SK-N-SH (cell line): ENCODE data around the gene PRRX2. TPM values are rescaled to one million over a fixed set of nuclear protein-coding genes. Genes with fewer than 3 reads are reported as not detected.
A peak's percentile ranks its signal among the peaks of the same experiment; 100 is the strongest.

Experiments used
- CTCF ChIA-PET: fragments of 300-600, 350-600 bp; formaldehyde crosslinking; extraction: SDS; loops from one replicate; lab custom pipeline; 2021; lab: Yijun Ruan, JAX
- POLR2A ChIA-PET: fragments of 350-600 bp; sonication (Branson Sonifier 250); formaldehyde crosslinking; extraction: SDS; loops from one replicate; lab custom pipeline; 2020; ENCODE audit warnings: antibody characterized with exemption, inconsistent platforms; lab: Yijun Ruan, JAX
- DNase-seq: peaks from one replicate; pipeline ENCODE4 v3.0.0; 2012
- H2AFZ ChIP-seq: fragments of 200-600 bp; sonication (generic); 2 replicates; pipeline ENCODE4 v1.8.1; 2016; ENCODE audit warnings: antibody characterized with exemption, mild to moderate bottlenecking, low read depth
- H3F3A ChIP-seq: fragments of 200-600 bp; sonication (generic); replicated peaks from 2 replicates; pipeline ENCODE3; 2016; ENCODE audit warnings: antibody characterized with exemption, mild to moderate bottlenecking; ENCODE audit not compliant: insufficient read depth
- H3K27ac ChIP-seq, 2 experiments: fragments of 200-500 bp in 1 of 2; fragments of 200-600 bp in 1 of 2; sonication (Bioruptor generic) in 1 of 2; sonication (generic), shearing (Covaris generic) in 1 of 2; 2 replicates each; pipeline versions ENCODE4 v1.5.1 to v1.6.1; 2014 to 2016; ENCODE audit warnings: low read depth in 2 of 2, inconsistent platforms in 1 of 2, low read length in 1 of 2, mild to moderate bottlenecking in 1 of 2, mixed read lengths in 1 of 2
- H3K27me3 ChIP-seq: fragments of 200-600 bp; sonication (generic), shearing (Covaris generic); 2 replicates; pipeline ENCODE4 v1.6.1; 2016; ENCODE audit warnings: mixed run types; ENCODE audit not compliant: insufficient read depth
- H3K36me3 ChIP-seq, 2 experiments: fragments of 200-500 bp in 1 of 2; fragments of 200-600 bp in 1 of 2; sonication (Bioruptor generic) in 1 of 2; sonication (generic) in 1 of 2; replicated peaks in 1 of 2; 2 replicates each; pipeline versions ENCODE3 to v1.5.1; 2014 to 2016; ENCODE audit warnings: low read length in 1 of 2, mild to moderate bottlenecking in 1 of 2; ENCODE audit not compliant: insufficient read depth in 2 of 2, control insufficient read depth in 1 of 2
- H3K4me1 ChIP-seq, 2 experiments: fragments of 200-500 bp in 1 of 2; fragments of 200-600 bp in 1 of 2; sonication (Bioruptor generic) in 1 of 2; sonication (generic), shearing (Covaris generic) in 1 of 2; 2 replicates each; pipeline versions ENCODE4 v1.5.1 to v1.6.1; 2014 to 2016; ENCODE audit warnings: low read depth in 1 of 2, low read length in 1 of 2, mixed run types in 1 of 2; ENCODE audit not compliant: insufficient read depth in 2 of 2, control insufficient read depth in 1 of 2
- H3K4me2 ChIP-seq: fragments of 200-600 bp; sonication (generic), shearing (Covaris generic); 2 replicates; pipeline ENCODE4 v1.6.1; 2017; ENCODE audit warnings: mixed run types
- H3K4me3 ChIP-seq, 2 experiments: fragments of 200-500 bp in 1 of 2; fragments of 200-600 bp in 1 of 2; sonication (Bioruptor generic) in 1 of 2; sonication (generic), shearing (Covaris generic) in 1 of 2; 2 replicates each; pipeline versions ENCODE4 v1.5.1 to v1.8.1; 2014 to 2016; ENCODE audit warnings: low read depth in 2 of 2, inconsistent platforms in 1 of 2, low read length in 1 of 2, mild to moderate bottlenecking in 1 of 2, mixed read lengths in 1 of 2, moderate library complexity in 1 of 2
- H3K79me2 ChIP-seq: fragments of 200-600 bp; sonication (generic); 2 replicates; pipeline ENCODE4 v1.8.1; 2017; ENCODE audit warnings: mild to moderate bottlenecking; ENCODE audit not compliant: insufficient read depth
- H3K9ac ChIP-seq: fragments of 200-600 bp; sonication (generic); 2 replicates; pipeline ENCODE4 v1.6.1; 2017; ENCODE audit warnings: mixed run types
- H3K9me2 ChIP-seq: fragments of 200-600 bp; sonication (generic); 2 replicates; pipeline ENCODE4 v1.6.1; 2017; ENCODE audit warnings: mixed run types
- H3K9me3 ChIP-seq: fragments of 200-600 bp; sonication (generic); 2 replicates; pipeline ENCODE4 v1.6.1; 2017; ENCODE audit warnings: mixed run types, mild to moderate bottlenecking, moderate library complexity
- H4K20me1 ChIP-seq: fragments of 200-600 bp; sonication (generic); 2 replicates; pipeline ENCODE4 v1.6.1; 2017; ENCODE audit warnings: mild to moderate bottlenecking, mixed run types; ENCODE audit not compliant: insufficient read depth
- CHD2 ChIP-seq: fragments of 150-350 bp; IDR thresholded peaks from 2 replicates; pipeline ENCODE4 v1.6.1; 2018; ENCODE audit warnings: low read length; ENCODE audit not compliant: partially characterized antibody
- ELF1 ChIP-seq: IDR thresholded peaks from 2 replicates; pipeline ENCODE4 v1.4.0; 2012
- EP300 ChIP-seq, 2 experiments: IDR thresholded peaks; 2 replicates each; pipeline versions ENCODE4 v1.4.0 to v1.6.1; 2012; ENCODE audit warnings: borderline replicate concordance in 1 of 2, low read depth in 1 of 2, low read length in 1 of 2
- EZH2phosphoT487 ChIP-seq: fragments of 200-600 bp; sonication (generic); IDR thresholded peaks from 2 replicates; pipeline ENCODE4 v1.6.1; 2017; ENCODE audit warnings: low read depth, mixed run types, mild to moderate bottlenecking, antibody characterized with exemption, moderate library complexity, borderline replicate concordance
- FOXJ3 ChIP-seq: sonication (generic); formaldehyde crosslinking; IDR thresholded peaks from 2 replicates; pipeline ENCODE4 v1.5.1; 2020; ENCODE audit warnings: mild to moderate bottlenecking, missing genetic modification reagents
- GABPA ChIP-seq: IDR thresholded peaks from 2 replicates; pipeline ENCODE4 v1.4.0; 2012; ENCODE audit warnings: low read depth, mild to moderate bottlenecking
- MXI1 ChIP-seq: IDR thresholded peaks from 2 replicates; pipeline ENCODE4 v1.6.1; 2012; ENCODE audit warnings: mild to moderate bottlenecking, low read depth, low read length, improper control_type of control experiment
- NFIC ChIP-seq: IDR thresholded peaks from 2 replicates; pipeline ENCODE4 v1.4.0; 2012; ENCODE audit warnings: borderline replicate concordance
- RAD21 ChIP-seq: IDR thresholded peaks from 2 replicates; pipeline ENCODE4 v1.6.1; 2012; ENCODE audit warnings: mild to moderate bottlenecking, low read length
- SMC3 ChIP-seq: IDR thresholded peaks from 2 replicates; pipeline ENCODE4 v1.6.1; 2012; ENCODE audit warnings: low read depth, low read length, improper control_type of control experiment
- YY1 ChIP-seq: IDR thresholded peaks from 2 replicates; pipeline ENCODE4 v1.4.0; 2012; ENCODE audit warnings: low read depth, mild to moderate bottlenecking
- WGBS: methylation state at CpG from one replicate; pipeline ENCODE4 v1.1.6; 2017; ENCODE audit warnings: low lambda C conversion rate; 5-methylcytosine and 5-hydroxymethylcytosine counted together
- polyA plus RNA-seq, 3 experiments: library from polyadenylated mRNA; depleted of rRNA; stranded (reverse); fragments of >200 nt; gene quantifications; 2 replicates each; pipeline ENCODE4 v1.2.3, GENCODE V29; 2012
- TF ChIP-seq, protein P1 (sequence below): IDR thresholded peaks from 2 replicates; pipeline ENCODE4 v1.6.1; 2012; ENCODE audit warnings: mild to moderate bottlenecking, low read depth, low read length, moderate library complexity
- TF ChIP-seq, protein P2 (sequence below): fragments of 150-350 bp; IDR thresholded peaks from 2 replicates; pipeline ENCODE4 v1.6.1; 2017; ENCODE audit warnings: antibody characterized with exemption, low read length, low read depth, borderline replicate concordance
- TF ChIP-seq, protein P3 (sequence below): IDR thresholded peaks from 2 replicates; pipeline ENCODE4 v1.4.0; 2012; ENCODE audit warnings: low read depth, borderline replicate concordance
- TF ChIP-seq, protein P4 (sequence below): IDR thresholded peaks from 2 replicates; pipeline ENCODE4; 2012

PRRX2 gene
- polyA plus RNA-seq, 1 of the 3 experiments (the other 2 are of a cell fraction) = 0.84 TPM

DNA sequence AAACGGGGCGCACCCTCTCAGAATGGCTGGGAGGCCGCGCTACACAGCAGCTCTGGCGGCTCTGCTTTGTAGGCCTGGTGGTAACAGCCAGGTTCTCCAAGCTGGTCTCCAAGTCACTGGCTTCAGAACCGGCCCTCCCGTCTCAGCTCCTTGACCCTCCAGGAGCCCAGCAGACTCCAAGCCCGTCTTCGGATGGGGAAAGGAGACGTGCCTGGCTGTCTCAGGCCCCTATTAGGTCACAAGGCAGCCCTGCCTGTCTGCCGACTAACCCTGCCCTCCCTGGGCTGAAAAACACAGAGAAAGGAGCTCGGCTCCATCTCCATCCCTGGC, 25.7 kb upstream of the PRRX2 start:
- no peak for DNase-seq
- Histone ChIP-seq H3K4me1 (peaks cover 18 to 31% of the 10 kb centered on the region in 2 experiments), H3F3A (peaks cover 19% of the 10 kb centered on the region), H3K4me2 (peak overlapping the region; percentile 98)
- POLR2A ChIA-PET = interaction anchor here (0.5 to 2.4 kb wide), 9 partner anchors 9 to 88 kb away, joined by 3 to 15 read pairs (median 4); partner anchors contain the start of genes C9orf50 and NTMT1
- TF ChIP-seq, protein P1, sequence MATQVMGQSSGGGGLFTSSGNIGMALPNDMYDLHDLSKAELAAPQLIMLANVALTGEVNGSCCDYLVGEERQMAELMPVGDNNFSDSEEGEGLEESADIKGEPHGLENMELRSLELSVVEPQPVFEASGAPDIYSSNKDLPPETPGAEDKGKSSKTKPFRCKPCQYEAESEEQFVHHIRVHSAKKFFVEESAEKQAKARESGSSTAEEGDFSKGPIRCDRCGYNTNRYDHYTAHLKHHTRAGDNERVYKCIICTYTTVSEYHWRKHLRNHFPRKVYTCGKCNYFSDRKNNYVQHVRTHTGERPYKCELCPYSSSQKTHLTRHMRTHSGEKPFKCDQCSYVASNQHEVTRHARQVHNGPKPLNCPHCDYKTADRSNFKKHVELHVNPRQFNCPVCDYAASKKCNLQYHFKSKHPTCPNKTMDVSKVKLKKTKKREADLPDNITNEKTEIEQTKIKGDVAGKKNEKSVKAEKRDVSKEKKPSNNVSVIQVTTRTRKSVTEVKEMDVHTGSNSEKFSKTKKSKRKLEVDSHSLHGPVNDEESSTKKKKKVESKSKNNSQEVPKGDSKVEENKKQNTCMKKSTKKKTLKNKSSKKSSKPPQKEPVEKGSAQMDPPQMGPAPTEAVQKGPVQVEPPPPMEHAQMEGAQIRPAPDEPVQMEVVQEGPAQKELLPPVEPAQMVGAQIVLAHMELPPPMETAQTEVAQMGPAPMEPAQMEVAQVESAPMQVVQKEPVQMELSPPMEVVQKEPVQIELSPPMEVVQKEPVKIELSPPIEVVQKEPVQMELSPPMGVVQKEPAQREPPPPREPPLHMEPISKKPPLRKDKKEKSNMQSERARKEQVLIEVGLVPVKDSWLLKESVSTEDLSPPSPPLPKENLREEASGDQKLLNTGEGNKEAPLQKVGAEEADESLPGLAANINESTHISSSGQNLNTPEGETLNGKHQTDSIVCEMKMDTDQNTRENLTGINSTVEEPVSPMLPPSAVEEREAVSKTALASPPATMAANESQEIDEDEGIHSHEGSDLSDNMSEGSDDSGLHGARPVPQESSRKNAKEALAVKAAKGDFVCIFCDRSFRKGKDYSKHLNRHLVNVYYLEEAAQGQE = no peak
- TF ChIP-seq, all 33 proteins: peak for 0
- Histone ChIP-seq H3K9ac (peak overlapping the region; percentile 85; the same call in 1 of the 2 replicates), H3K79me2 (peaks cover 49% of the 10 kb centered on the region), H3K9me2 (no peaks in the 10 kb centered on the region), H3K27me3 (no peaks in the 10 kb centered on the region), H2AFZ (no peak overlapping the region), H3K36me3 (peaks cover 14 to 41% of the 10 kb centered on the region in 2 experiments), H4K20me1 (peaks cover 33% of the 10 kb centered on the region), H3K4me3 (peak overlapping the region; percentile 99 to 100; a peak in 3 of 4 replicates), H3K27ac (peak overlapping the region; percentile 54 to 92), H3K9me3 (no peaks in the 10 kb centered on the region)
- WGBS = 60% methylated on average over 7 of the region's 12 CpGs
- CTCF ChIA-PET = interaction anchor here (1.0 to 7.9 kb wide), 20 partner anchors 9 to 508 kb away, joined by 3 to 81 read pairs (median 6); partner anchors contain the start of genes C9orf50 and NTMT1

DNA sequence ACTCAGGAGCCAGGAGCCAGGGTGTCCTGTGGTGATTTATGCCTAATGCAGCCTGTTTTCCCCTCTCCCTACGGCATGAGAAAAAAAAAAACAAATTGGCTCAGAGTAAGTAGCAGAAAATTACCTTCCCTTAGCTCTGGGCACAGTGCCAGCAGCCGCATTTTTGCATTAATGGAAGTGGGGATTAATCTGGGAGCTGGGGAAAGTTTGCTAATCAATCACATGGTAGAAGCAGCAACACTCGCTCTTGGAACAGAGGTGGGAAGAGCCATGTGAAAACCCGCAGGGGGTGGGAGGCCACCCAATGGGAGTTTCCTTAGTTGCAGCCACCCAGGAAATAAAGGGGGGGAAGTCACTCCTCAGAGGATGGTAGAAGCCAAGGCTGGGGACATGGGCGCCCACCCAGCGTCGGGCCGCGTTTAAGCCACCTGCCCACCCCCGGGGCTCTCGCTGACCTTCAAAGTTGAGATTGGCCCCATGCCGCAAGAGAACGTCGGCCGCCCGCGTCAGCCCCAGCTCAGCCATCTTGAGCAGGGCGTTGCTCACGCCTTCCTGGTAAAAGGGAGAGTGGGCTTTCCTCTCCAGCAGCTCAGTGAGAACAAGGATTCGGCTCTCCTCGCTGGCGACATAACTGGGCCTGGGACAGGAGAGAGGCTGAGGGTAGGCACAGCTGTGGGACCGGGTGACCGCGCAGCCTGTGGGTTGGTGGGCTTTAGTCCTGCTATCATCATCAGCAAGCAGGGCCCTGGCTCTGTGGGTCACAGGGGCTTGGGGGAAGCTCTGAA, 25.2 kb upstream of the PRRX2 start:
- peaks cover 31% of the 10 kb centered on the region for H4K20me1 ChIP-seq
- peak overlapping the region; percentile 99 to 100 for H3K4me3 ChIP-seq
- peak; percentile 87 for TF ChIP-seq NFIC
- 0 out of 2 replicates have a peak, but pooled peaks have one; percentile 47 for TF ChIP-seq YY1
- 0 out of 2 replicates have a peak, but pooled peaks have one; percentile 10 for TF ChIP-seq ELF1
- TF ChIP-seq SMC3 = peak; percentile 14; the same call in 1 of the 2 replicates
- no peak; the same call in 1 of the 2 replicates for TF ChIP-seq RAD21
- TF ChIP-seq, protein P2, sequence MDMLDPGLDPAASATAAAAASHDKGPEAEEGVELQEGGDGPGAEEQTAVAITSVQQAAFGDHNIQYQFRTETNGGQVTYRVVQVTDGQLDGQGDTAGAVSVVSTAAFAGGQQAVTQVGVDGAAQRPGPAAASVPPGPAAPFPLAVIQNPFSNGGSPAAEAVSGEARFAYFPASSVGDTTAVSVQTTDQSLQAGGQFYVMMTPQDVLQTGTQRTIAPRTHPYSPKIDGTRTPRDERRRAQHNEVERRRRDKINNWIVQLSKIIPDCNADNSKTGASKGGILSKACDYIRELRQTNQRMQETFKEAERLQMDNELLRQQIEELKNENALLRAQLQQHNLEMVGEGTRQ = no peak
- peak in 1 of 2 experiments; percentile 55; a peak in 1 of 4 replicates for TF ChIP-seq EP300 (IDR thresholded peaks at IDR 0.05; ENCODE audit: borderline replicate concordance in 1 of 2, low read depth in 1 of 2, low read length in 1 of 2)
- no peak for TF ChIP-seq GABPA
- TF ChIP-seq, protein P3, sequence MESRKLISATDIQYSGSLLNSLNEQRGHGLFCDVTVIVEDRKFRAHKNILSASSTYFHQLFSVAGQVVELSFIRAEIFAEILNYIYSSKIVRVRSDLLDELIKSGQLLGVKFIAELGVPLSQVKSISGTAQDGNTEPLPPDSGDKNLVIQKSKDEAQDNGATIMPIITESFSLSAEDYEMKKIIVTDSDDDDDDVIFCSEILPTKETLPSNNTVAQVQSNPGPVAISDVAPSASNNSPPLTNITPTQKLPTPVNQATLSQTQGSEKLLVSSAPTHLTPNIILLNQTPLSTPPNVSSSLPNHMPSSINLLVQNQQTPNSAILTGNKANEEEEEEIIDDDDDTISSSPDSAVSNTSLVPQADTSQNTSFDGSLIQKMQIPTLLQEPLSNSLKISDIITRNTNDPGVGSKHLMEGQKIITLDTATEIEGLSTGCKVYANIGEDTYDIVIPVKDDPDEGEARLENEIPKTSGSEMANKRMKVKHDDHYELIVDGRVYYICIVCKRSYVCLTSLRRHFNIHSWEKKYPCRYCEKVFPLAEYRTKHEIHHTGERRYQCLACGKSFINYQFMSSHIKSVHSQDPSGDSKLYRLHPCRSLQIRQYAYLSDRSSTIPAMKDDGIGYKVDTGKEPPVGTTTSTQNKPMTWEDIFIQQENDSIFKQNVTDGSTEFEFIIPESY = no peak
- TF ChIP-seq, protein P4, sequence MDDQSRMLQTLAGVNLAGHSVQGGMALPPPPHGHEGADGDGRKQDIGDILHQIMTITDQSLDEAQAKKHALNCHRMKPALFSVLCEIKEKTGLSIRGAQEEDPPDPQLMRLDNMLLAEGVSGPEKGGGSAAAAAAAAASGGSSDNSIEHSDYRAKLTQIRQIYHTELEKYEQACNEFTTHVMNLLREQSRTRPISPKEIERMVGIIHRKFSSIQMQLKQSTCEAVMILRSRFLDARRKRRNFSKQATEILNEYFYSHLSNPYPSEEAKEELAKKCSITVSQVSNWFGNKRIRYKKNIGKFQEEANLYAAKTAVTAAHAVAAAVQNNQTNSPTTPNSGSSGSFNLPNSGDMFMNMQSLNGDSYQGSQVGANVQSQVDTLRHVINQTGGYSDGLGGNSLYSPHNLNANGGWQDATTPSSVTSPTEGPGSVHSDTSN = 0 out of 2 replicates have a peak, but pooled peaks have one; percentile 2
- peak; percentile 90 for TF ChIP-seq MXI1
- TF ChIP-seq EZH2phosphoT487 = no peak
- peak; percentile 61 for TF ChIP-seq CHD2
- peak; percentile 66 for TF ChIP-seq FOXJ3 (CRISPR knock-in tag)
- no peaks in the 10 kb centered on the region for H3K9me3 ChIP-seq
- no peaks in the 10 kb centered on the region for H3K9me2 ChIP-seq
- WGBS = 10% methylated on average over 24 of the region's 25 CpGs
- H3K4me2 ChIP-seq = peak overlapping the region; percentile 98
- H3K27ac ChIP-seq = peak overlapping the region; percentile 54 to 92
- H3K79me2 ChIP-seq = peaks cover 44% of the 10 kb centered on the region
- POLR2A ChIA-PET = interaction anchor here (0.6 to 2.4 kb wide), 10 partner anchors 10 to 180 kb away, joined by 3 to 15 read pairs (median 4); partner anchors contain the start of genes C9orf50 and NTMT1
- H3K4me1 ChIP-seq = peaks cover 18 to 31% of the 10 kb centered on the region in 2 experiments
- H3K27me3 ChIP-seq = no peaks in the 10 kb centered on the region
- peaks cover 19% of the 10 kb centered on the region for H3F3A ChIP-seq
- peaks cover 9 to 36% of the 10 kb centered on the region in 2 experiments for H3K36me3 ChIP-seq
- peak overlapping the region; percentile 85 for H3K9ac ChIP-seq
- CTCF ChIA-PET = interaction anchor here (0.7 to 7.9 kb wide), 25 partner anchors 9 to 513 kb away, joined by 3 to 81 read pairs (median 5); partner anchors contain the start of genes C9orf50 and NTMT1
- peak; percentile 87 for DNase-seq
- H2AFZ ChIP-seq = no peak overlapping the region
